Breast epithelium (tissue), 4 donors: ENCODE measurements around the gene ACTN4. TPM values are rescaled to one million over a fixed set of nuclear protein-coding genes. Genes with fewer than 3 reads are reported as not detected.
A peak's percentile ranks its signal among the peaks of the same experiment; 100 is the strongest.

ENCODE experiments used
- DNase-seq, 2 donors: peaks; one replicate each; pipeline ENCODE4 v3.0.0-alpha.2; 2019; ENCODE audit warnings: low spot score in 2 of 2
- H3K27ac ChIP-seq, 2 donors: fragments of 200-600 bp; sonication (generic) in 1 of 2; one replicate each; pipeline ENCODE4 v1.5.1; 2016 to 2019; ENCODE audit warnings: mild to moderate bottlenecking in 1 of 2
- H3K27me3 ChIP-seq, 2 donors: fragments of 200-600 bp; sonication (generic) in 1 of 2; one replicate each; pipeline versions ENCODE4 v1.5.1 to v1.6.0; 2017 to 2019; ENCODE audit warnings: control low read depth in 1 of 2, mild to moderate bottlenecking in 1 of 2
- H3K36me3 ChIP-seq: fragments of 200-600 bp; one replicate; pipeline ENCODE4 v1.5.1; 2019
- H3K4me1 ChIP-seq, 2 donors: fragments of 200-600 bp; sonication (generic); one replicate each; pipeline ENCODE4 v1.5.1; 2016 to 2019; ENCODE audit warnings: control low read depth in 1 of 2
- H3K4me3 ChIP-seq, 3 donors: fragments of 200-600 bp; sonication (generic); 1 replicate in 2 of 3; 2 replicates in 1 of 3; pipeline ENCODE4 v1.5.1; 2016 to 2019; ENCODE audit warnings: mild to moderate bottlenecking in 3 of 3, moderate library complexity in 2 of 3
- H3K9me3 ChIP-seq, 2 donors: fragments of 200-600 bp; sonication (generic) in 1 of 2; one replicate each; pipeline ENCODE4 v1.5.1; 2016 to 2019; ENCODE audit warnings: control low read depth in 1 of 2
- CTCF ChIP-seq, 3 donors: fragments of 450-650 bp; IDR thresholded peaks; one replicate each; pipeline ENCODE4 v1.5.1; 2016 to 2017; ENCODE audit warnings: antibody characterized with exemption in 3 of 3, mild to moderate bottlenecking in 3 of 3, moderate library complexity in 3 of 3
- POLR2A ChIP-seq: fragments of 450-650 bp; IDR thresholded peaks from one replicate; pipeline ENCODE4 v1.6.1; 2016; ENCODE audit warnings: antibody characterized with exemption, mild to moderate bottlenecking, moderate library complexity
- POLR2AphosphoS5 ChIP-seq, 3 donors: sonication (generic); formaldehyde crosslinking; IDR thresholded peaks; one replicate each; pipeline ENCODE4 v1.6.1; 2017; ENCODE audit warnings: antibody characterized with exemption in 3 of 3
- intact Hi-C: fragments of 100-400 bp; cut with DNase I; formaldehyde crosslinking; loops from one replicate; pipeline ENCODE4 v1.15.1; 2023; ENCODE audit warnings: low total_unique reads
- total RNA-seq, 3 donors: library from RNA; depleted of rRNA; stranded (reverse); fragments of >200 nt; gene quantifications; one replicate each; pipeline ENCODE4 v1.1.0, GENCODE V29; 2016

ACTN4 gene
- total RNA-seq, 3 donors from 2014 or later, result 182 to 296 (median 269) TPM

DNA sequence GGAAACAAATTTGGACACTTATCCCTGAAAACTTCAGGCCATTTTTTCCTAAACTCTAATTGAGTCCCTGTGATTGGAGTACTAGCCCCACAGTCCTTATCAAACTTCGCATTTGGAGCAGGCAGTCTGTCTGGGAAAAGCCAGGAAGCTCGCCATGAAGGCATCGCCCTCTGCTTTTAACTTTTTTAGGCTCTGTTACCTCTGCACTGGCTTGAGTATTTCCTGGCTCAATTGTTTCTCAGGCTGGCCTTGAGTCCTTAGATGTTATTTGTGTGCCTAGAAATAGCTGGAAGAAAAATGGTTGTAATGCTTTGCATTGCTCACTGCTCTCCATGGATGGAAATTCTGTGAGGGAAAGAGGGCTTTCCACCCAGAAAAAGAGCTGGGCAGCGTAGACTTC, 24.2 kb downstream of the ACTN4 start:
- no peak overlapping the region for H3K4me3 ChIP-seq
- H3K27ac ChIP-seq, result peak overlapping the region; percentile 60 to 99
- H3K9me3 ChIP-seq, result no peaks in the 10 kb centered on the region
- TF ChIP-seq POLR2AphosphoS5 (IDR thresholded peaks at IDR 0.05), result no peak
- TF ChIP-seq CTCF (IDR thresholded peaks at IDR 0.05), result no peak
- TF ChIP-seq POLR2A, result no peak
- intact Hi-C loops, result no loop called here
- H3K4me1 ChIP-seq, result peaks cover 12 to 37% of the 10 kb centered on the region in 2 donors
- no peaks in the 10 kb centered on the region for H3K27me3 ChIP-seq
- H3K36me3 ChIP-seq, result no peaks in the 10 kb centered on the region
- DNase-seq, result no peak

DNA sequence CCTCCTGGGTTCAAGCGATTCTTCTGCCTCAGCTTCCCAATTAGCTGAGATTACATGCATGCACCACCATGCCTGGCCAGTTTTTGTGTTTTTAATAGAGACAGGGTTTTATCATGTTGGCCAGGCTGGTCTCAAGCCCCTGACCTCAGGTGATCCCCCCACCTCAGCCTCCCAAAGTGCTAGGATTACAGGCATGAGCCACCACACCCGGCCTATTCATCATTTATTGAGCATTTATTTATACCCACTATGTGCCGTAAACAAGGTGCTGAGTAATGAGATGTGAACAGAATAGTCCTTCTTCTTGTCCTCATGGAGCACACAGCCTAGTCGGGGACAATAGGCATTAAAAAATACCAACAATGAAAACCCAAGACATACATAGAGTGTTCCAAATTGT, 25.6 kb downstream of the ACTN4 start:
- Histone ChIP-seq H3K9me3 (no peaks in the 10 kb centered on the region), H3K27me3 (no peaks in the 10 kb centered on the region), H3K4me1 (peaks cover 8 to 25% of the 10 kb centered on the region in 2 donors), H3K27ac (peak overlapping the region; percentile 43 to 99), H3K4me3 (no peak overlapping the region), H3K36me3 (no peaks in the 10 kb centered on the region)
- no peak for TF ChIP-seq CTCF (IDR thresholded peaks at IDR 0.05)
- DNase-seq, result no peak
- intact Hi-C loops, result no loop called here

DNA sequence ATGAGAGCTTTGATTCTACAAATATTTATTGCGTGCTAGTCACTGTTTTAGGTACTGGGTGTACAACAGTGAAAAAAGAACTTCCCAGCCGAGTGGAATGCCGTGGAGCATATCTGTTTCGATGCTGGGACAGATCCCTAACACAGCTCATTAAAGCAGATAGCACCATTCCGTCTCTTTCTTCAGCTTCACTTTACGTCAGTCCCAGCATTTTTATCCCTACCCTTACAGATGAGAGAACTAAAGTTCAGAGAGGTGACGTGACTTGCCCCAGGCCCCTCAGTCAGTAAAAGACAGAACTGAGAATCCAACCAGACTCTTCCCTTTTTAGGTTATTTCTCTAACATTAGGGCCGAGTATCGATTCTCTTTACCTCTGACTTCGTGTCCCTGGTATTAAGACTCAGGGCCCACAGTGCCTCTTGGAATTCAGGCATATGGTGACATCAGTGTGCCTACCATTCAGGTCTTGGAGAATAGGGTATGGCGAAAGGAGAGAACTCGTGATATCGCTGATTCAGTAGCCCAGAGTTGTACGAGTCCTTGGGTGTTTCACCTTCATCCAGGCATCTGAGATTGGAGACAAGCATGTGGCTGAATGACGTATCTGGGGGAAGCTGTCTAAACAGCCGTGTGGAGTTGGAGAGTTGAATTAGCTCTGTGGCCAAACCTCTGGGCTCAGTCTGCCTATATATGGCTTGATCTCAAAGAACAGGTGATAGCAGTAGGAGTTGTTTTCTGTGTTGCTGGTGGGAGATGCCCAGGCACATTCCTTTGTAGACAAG, 27.1 kb downstream of the ACTN4 start:
- Histone ChIP-seq H3K4me3 (no peak overlapping the region), H3K4me1 (peaks cover 5 to 31% of the 10 kb centered on the region in 2 donors), H3K9me3 (no peaks in the 10 kb centered on the region), H3K36me3 (no peaks in the 10 kb centered on the region), H3K27me3 (no peaks in the 10 kb centered on the region), H3K27ac (peak overlapping the region; percentile 94 to 99)
- intact Hi-C loops, result no loop called here
- TF ChIP-seq CTCF (IDR thresholded peaks at IDR 0.05) (no peak), POLR2AphosphoS5 (IDR thresholded peaks at IDR 0.05) (peak in 1 of 3 donors; percentile 53), POLR2A (peak; percentile 6)
- peak in 1 of 2 donors; percentile 90 for DNase-seq

DNA sequence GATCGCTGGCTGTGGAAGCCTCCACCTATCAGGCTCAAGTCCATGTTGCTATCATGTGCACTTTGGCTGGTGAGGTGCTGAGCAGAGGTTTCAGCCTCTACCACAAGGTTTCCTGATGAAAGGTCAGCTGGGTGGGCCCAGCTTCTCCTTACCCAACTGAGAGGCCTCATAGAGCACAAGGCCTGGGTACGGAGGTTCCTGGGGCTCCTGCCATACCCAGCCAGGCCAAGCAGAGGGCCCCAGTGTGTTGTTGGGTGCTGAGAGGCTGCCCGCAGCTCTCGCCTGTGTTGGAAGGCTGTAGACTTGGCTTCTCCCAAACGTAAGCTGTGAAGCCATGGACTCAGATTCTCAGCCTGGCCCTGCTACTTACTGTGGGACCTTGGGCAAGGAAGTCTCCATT, 28.2 kb downstream of the ACTN4 start:
- Histone ChIP-seq H3K9me3 (no peaks in the 10 kb centered on the region), H3K27me3 (no peaks in the 10 kb centered on the region), H3K27ac (peak overlapping the region; percentile 94 to 99), H3K4me1 (peaks cover 5 to 30% of the 10 kb centered on the region in 2 donors), H3K4me3 (peak overlapping the region in 1 of 3 donors; percentile 5), H3K36me3 (no peaks in the 10 kb centered on the region)
- no peak for DNase-seq
- no peak for TF ChIP-seq POLR2A
- no peak for TF ChIP-seq POLR2AphosphoS5 (IDR thresholded peaks at IDR 0.05)
- TF ChIP-seq CTCF (IDR thresholded peaks at IDR 0.05), result no peak
- intact Hi-C loops, result no loop called here

DNA sequence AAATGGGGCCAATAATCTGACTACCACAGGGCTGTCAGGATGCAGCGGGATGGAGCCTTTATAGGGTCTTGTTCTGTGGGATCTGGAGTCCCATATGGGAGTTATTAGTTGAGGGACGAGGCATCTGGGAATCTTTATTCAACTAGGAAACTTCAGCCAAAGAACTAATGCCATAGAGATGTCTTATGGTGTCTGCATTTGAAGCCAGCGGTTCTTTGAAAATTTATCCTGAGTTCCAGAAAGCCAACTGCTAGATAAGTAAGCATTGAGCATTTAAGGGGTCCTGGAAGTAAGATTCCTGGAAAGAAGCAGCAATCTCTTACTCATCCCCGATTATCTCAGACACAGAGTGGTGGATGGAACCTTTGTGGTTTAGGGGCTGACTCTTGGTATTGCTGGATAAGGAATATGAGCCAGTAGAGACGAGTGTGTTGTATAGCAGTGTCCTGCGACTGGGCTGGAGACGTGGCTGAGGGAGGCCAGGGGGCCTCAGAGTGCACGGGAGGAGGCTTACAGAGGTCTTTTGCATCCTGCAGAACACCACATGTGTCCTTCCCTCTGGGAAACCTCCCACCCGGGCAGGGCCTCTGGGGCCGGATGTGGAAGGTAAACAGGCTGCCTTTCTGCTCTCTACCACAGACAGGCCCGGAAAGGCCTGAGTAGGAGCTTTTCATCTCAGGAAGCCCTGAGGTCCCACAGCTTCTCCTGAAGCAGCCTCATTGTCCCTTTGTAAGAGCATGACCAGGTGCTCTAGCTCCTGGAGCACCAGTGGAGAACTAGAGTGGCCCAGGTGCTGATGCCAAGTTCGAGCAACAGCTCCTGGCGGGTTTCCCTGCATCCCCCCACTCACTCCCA, 28.8 kb downstream of the ACTN4 start:
- Histone ChIP-seq H3K4me3 (peak overlapping the region in 1 of 3 donors; percentile 5), H3K4me1 (peaks cover 5 to 26% of the 10 kb centered on the region in 2 donors), H3K9me3 (no peaks in the 10 kb centered on the region), H3K27me3 (no peaks in the 10 kb centered on the region), H3K36me3 (no peaks in the 10 kb centered on the region), H3K27ac (peak overlapping the region; percentile 94 to 99)
- intact Hi-C loops, result no loop called here
- TF ChIP-seq CTCF (IDR thresholded peaks at IDR 0.05), result no peak
- no peak for DNase-seq
